GM23248 (cell line): Measurements from ENCODE around the gene APBA1.

Experiments used
- EZH2 ChIP-seq: fragments of 200-600 bp; sonication (generic); IDR thresholded peaks from 2 replicates; pipeline ENCODE4 v1.6.1; 2018; ENCODE audit warnings: antibody characterized with exemption, mild to moderate bottlenecking; ENCODE audit not compliant: insufficient read depth, poor library complexity, severe bottlenecking
- EZH2phosphoT487 ChIP-seq: fragments of 200-600 bp; sonication (generic); IDR thresholded peaks from 2 replicates; pipeline ENCODE4 v1.6.1; 2018; ENCODE audit warnings: antibody characterized with exemption, moderate library complexity, mild to moderate bottlenecking, low read depth; ENCODE audit not compliant: insufficient read depth

- no peak for TF ChIP-seq EZH2
- TF ChIP-seq EZH2phosphoT487: no peak
Measured at GRCh38 chr9:69389437-69389995, 282.7 kb downstream of the APBA1 start.
